WTC11 (cell line): ENCODE measurements around the gene ZNF280D. TPM values are rescaled to one million over a fixed set of nuclear protein-coding genes. Genes with fewer than 3 reads are reported as not detected.

Experiments
- ATAC-seq: fragments of 200-7000 bp; cut with Tn5 transposase; 2 replicates; pipeline ENCODE4 v1.10.0; 2021; ENCODE audit warnings: mild to moderate bottlenecking, moderate library complexity
- CTCF ChIA-PET: fragments of 300-600 bp; sonication (Branson Sonifier 250); formaldehyde crosslinking; loops from one replicate; lab custom pipeline; 2021; ENCODE audit warnings: antibody characterized with exemption; lab: Charles Lee
- POLR2A ChIA-PET: fragments of 350-600 bp; sonication (Branson Sonifier 250); formaldehyde crosslinking; loops from one replicate; lab custom pipeline; 2021; ENCODE audit warnings: antibody characterized with exemption; lab: Charles Lee
- DNase-seq: peaks from one replicate; pipeline ENCODE4 v3.0.0; 2021; ENCODE audit warnings: low spot score
- H3K27ac Mint-ChIP-seq: 2 replicates; pipeline ENCODE4 v1.8.0; 2021; ENCODE audit warnings: mixed read lengths
- H3K27me3 Mint-ChIP-seq: 2 replicates; pipeline ENCODE4 v1.8.0; 2021; ENCODE audit warnings: low read depth, mild to moderate bottlenecking, moderate library complexity, mixed read lengths
- H3K36me3 Mint-ChIP-seq: 2 replicates; pipeline ENCODE4 v1.8.0; 2021; ENCODE audit warnings: mixed read lengths
- H3K4me1 Mint-ChIP-seq: 2 replicates; pipeline ENCODE4 v1.8.0; 2022; ENCODE audit warnings: mixed read lengths
- H3K4me3 Mint-ChIP-seq: 2 replicates; pipeline ENCODE4 v1.8.0; 2021; ENCODE audit warnings: mild to moderate bottlenecking, moderate library complexity, mixed read lengths
- H3K9me3 Mint-ChIP-seq: 2 replicates; pipeline ENCODE4 v1.8.0; 2021; ENCODE audit warnings: mixed read lengths
- ATF1 ChIP-seq: sonication (generic); formaldehyde crosslinking; IDR thresholded peaks from 2 replicates; pipeline ENCODE4 v1.8.1; 2023; ENCODE audit warnings: mild to moderate bottlenecking, moderate library complexity, missing genetic modification reagents
- MXD4 ChIP-seq: fragments of 250-450 bp; sonication (Bioruptor Pico); IDR thresholded peaks from 2 replicates; pipeline ENCODE4 v1.8.0; 2021; ENCODE audit warnings: mild to moderate bottlenecking, moderate library complexity, borderline replicate concordance
- MYBL2 ChIP-seq: sonication (generic); formaldehyde crosslinking; IDR thresholded peaks from 2 replicates; pipeline ENCODE4 v1.8.1; 2023; ENCODE audit warnings: mild to moderate bottlenecking, moderate library complexity, missing genetic modification reagents
- NFATC4 ChIP-seq: fragments of 250-450 bp; sonication (Bioruptor Pico); IDR thresholded peaks from 2 replicates; pipeline ENCODE4 v1.9.0; 2021; ENCODE audit warnings: mild to moderate bottlenecking
- SMAD3 ChIP-seq: sonication (generic); formaldehyde crosslinking; IDR thresholded peaks from 2 replicates; pipeline ENCODE4 v1.8.0; 2022; ENCODE audit warnings: missing genetic modification reagents, mild to moderate bottlenecking, borderline replicate concordance
- ZMAT4 ChIP-seq: fragments of 250-450 bp; sonication (Bioruptor Pico); IDR thresholded peaks from 2 replicates; pipeline ENCODE4 v1.9.0; 2021; ENCODE audit warnings: mild to moderate bottlenecking
- total RNA-seq: library from RNA; stranded (reverse); gene quantifications from 3 replicates; pipeline ENCODE4 v1.2.3, GENCODE V29; 2021
- TF ChIP-seq, protein P1 (sequence below): sonication (generic); formaldehyde crosslinking; IDR thresholded peaks from 2 replicates; pipeline ENCODE4 v1.8.0; 2022; ENCODE audit warnings: mild to moderate bottlenecking, missing genetic modification reagents
- TF ChIP-seq, protein P2 (sequence below): sonication (generic); formaldehyde crosslinking; IDR thresholded peaks from 2 replicates; pipeline ENCODE4 v1.8.1; 2023; ENCODE audit warnings: mild to moderate bottlenecking, missing genetic modification reagents
- TF ChIP-seq, protein P3 (sequence below): sonication (generic); formaldehyde crosslinking; IDR thresholded peaks from 2 replicates; pipeline ENCODE4 v1.8.1; 2022; ENCODE audit warnings: mild to moderate bottlenecking, moderate library complexity, missing genetic modification reagents
- TF ChIP-seq, protein P4 (sequence below): sonication (generic); formaldehyde crosslinking; IDR thresholded peaks from 2 replicates; pipeline ENCODE4 v1.8.1; 2023; ENCODE audit warnings: mild to moderate bottlenecking, missing genetic modification reagents, borderline replicate concordance
- TF ChIP-seq, protein P5 (sequence below): fragments of 200-600 bp; IDR thresholded peaks from 2 replicates; pipeline ENCODE4 v1.8.0; 2022; ENCODE audit warnings: antibody characterized with exemption

ZNF280D gene
- total RNA-seq, 1 experiment from 2014 or later, result 25.7 TPM

- no peak for TF ChIP-seq SMAD3 (CRISPR knock-in tag)
Observed at GRCh38 chr15:56619887-56620286, 113.4 kb downstream of the ZNF280D start (continued).

GRCh38 chr15:56617628-56618027, 115.7 kb downstream of the ZNF280D start:
- Mint-ChIP-seq H3K4me3 (no peak overlapping the region), H3K27me3 (no peaks in the 10 kb centered on the region), H3K4me1 (no peaks in the 10 kb centered on the region), H3K27ac (no peak overlapping the region), H3K9me3 (no peaks in the 10 kb centered on the region), H3K36me3 (no peaks in the 10 kb centered on the region)
- no peak for TF ChIP-seq MXD4
- TF ChIP-seq, protein P1, sequence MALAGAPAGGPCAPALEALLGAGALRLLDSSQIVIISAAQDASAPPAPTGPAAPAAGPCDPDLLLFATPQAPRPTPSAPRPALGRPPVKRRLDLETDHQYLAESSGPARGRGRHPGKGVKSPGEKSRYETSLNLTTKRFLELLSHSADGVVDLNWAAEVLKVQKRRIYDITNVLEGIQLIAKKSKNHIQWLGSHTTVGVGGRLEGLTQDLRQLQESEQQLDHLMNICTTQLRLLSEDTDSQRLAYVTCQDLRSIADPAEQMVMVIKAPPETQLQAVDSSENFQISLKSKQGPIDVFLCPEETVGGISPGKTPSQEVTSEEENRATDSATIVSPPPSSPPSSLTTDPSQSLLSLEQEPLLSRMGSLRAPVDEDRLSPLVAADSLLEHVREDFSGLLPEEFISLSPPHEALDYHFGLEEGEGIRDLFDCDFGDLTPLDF, result no peak
- TF ChIP-seq, protein P2, sequence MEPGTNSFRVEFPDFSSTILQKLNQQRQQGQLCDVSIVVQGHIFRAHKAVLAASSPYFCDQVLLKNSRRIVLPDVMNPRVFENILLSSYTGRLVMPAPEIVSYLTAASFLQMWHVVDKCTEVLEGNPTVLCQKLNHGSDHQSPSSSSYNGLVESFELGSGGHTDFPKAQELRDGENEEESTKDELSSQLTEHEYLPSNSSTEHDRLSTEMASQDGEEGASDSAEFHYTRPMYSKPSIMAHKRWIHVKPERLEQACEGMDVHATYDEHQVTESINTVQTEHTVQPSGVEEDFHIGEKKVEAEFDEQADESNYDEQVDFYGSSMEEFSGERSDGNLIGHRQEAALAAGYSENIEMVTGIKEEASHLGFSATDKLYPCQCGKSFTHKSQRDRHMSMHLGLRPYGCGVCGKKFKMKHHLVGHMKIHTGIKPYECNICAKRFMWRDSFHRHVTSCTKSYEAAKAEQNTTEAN (CRISPR knock-in tag), result no peak
- TF ChIP-seq ZMAT4 (CRISPR knock-in tag), result no peak
- TF ChIP-seq, protein P3, sequence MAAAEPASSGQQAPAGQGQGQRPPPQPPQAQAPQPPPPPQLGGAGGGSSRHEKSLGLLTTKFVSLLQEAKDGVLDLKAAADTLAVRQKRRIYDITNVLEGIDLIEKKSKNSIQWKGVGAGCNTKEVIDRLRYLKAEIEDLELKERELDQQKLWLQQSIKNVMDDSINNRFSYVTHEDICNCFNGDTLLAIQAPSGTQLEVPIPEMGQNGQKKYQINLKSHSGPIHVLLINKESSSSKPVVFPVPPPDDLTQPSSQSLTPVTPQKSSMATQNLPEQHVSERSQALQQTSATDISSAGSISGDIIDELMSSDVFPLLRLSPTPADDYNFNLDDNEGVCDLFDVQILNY (CRISPR knock-in tag), result no peak
- TF ChIP-seq, protein P4, sequence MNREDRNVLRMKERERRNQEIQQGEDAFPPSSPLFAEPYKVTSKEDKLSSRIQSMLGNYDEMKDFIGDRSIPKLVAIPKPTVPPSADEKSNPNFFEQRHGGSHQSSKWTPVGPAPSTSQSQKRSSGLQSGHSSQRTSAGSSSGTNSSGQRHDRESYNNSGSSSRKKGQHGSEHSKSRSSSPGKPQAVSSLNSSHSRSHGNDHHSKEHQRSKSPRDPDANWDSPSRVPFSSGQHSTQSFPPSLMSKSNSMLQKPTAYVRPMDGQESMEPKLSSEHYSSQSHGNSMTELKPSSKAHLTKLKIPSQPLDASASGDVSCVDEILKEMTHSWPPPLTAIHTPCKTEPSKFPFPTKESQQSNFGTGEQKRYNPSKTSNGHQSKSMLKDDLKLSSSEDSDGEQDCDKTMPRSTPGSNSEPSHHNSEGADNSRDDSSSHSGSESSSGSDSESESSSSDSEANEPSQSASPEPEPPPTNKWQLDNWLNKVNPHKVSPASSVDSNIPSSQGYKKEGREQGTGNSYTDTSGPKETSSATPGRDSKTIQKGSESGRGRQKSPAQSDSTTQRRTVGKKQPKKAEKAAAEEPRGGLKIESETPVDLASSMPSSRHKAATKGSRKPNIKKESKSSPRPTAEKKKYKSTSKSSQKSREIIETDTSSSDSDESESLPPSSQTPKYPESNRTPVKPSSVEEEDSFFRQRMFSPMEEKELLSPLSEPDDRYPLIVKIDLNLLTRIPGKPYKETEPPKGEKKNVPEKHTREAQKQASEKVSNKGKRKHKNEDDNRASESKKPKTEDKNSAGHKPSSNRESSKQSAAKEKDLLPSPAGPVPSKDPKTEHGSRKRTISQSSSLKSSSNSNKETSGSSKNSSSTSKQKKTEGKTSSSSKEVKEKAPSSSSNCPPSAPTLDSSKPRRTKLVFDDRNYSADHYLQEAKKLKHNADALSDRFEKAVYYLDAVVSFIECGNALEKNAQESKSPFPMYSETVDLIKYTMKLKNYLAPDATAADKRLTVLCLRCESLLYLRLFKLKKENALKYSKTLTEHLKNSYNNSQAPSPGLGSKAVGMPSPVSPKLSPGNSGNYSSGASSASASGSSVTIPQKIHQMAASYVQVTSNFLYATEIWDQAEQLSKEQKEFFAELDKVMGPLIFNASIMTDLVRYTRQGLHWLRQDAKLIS (CRISPR knock-in tag), result no peak
- TF ChIP-seq ATF1, result no peak
- ChIA-PET POLR2A (no interaction called here), CTCF (interaction anchor here (0.5 kb wide), 1 partner anchor 63 kb away, joined by 3 read pairs; no protein-coding TSS in a partner anchor)
- DNase-seq (no peak), ATAC-seq (no peak)

DNA sequence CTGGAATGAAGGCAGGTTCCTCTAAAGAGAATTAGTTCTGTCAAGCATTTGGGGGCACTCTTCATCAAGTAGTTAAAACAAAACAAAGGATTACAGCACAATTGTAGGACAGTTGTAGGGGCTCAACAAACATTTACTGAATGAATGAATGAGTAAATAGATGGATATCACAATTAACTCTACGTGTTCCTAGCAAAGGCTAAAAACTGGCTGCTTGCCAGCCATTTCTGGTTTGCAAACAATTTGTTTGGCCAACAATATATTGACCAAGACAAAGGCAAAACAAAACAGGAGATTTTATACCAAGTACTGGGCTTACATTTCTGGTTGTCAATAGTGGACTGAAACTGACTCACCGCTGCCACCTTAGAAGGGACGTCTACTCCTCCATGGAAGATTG, 116.8 kb downstream of the ZNF280D start:
- CTCF ChIA-PET, result no interaction called here
- ATAC-seq (no peak), DNase-seq (no peak)
- H3K27me3 Mint-ChIP-seq, result no peaks in the 10 kb centered on the region
- H3K9me3 Mint-ChIP-seq, result no peaks in the 10 kb centered on the region
- H3K4me1 Mint-ChIP-seq, result no peaks in the 10 kb centered on the region
- POLR2A ChIA-PET, result no interaction called here
- no peak for TF ChIP-seq NFATC4 (CRISPR knock-in tag)
- no peak for TF ChIP-seq ATF1
- TF ChIP-seq MYBL2 (CRISPR knock-in tag), result no peak
- TF ChIP-seq, protein P5, sequence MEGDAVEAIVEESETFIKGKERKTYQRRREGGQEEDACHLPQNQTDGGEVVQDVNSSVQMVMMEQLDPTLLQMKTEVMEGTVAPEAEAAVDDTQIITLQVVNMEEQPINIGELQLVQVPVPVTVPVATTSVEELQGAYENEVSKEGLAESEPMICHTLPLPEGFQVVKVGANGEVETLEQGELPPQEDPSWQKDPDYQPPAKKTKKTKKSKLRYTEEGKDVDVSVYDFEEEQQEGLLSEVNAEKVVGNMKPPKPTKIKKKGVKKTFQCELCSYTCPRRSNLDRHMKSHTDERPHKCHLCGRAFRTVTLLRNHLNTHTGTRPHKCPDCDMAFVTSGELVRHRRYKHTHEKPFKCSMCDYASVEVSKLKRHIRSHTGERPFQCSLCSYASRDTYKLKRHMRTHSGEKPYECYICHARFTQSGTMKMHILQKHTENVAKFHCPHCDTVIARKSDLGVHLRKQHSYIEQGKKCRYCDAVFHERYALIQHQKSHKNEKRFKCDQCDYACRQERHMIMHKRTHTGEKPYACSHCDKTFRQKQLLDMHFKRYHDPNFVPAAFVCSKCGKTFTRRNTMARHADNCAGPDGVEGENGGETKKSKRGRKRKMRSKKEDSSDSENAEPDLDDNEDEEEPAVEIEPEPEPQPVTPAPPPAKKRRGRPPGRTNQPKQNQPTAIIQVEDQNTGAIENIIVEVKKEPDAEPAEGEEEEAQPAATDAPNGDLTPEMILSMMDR, result no peak
- no peaks in the 10 kb centered on the region for H3K36me3 Mint-ChIP-seq
- no peak overlapping the region for H3K4me3 Mint-ChIP-seq
- no peak overlapping the region for H3K27ac Mint-ChIP-seq
